SU-DHL-6 (cell line): ENCODE results near the gene RAD51D.

Experiments
- H2AFZ ChIP-seq: fragments of 200-600 bp; sonication (generic); 2 replicates; pipeline ENCODE4 v1.6.1; 2014; ENCODE audit warnings: low read depth, mild to moderate bottlenecking, moderate library complexity, mixed read lengths, antibody characterized with exemption, low read length; ENCODE audit not compliant: severe bottlenecking
- H3F3A ChIP-seq: fragments of 200-600 bp; shearing (Covaris generic); 2 replicates; pipeline ENCODE4 v1.6.0; 2016; ENCODE audit warnings: antibody characterized with exemption, mild to moderate bottlenecking; ENCODE audit not compliant: insufficient read depth
- H3K27ac ChIP-seq: fragments of 200-600 bp; sonication (generic); 2 replicates; pipeline ENCODE4 v1.5.1; 2016; ENCODE audit warnings: low read depth, mild to moderate bottlenecking, low read length, moderate library complexity, mixed read lengths
- H3K27me3 ChIP-seq: fragments of 200-600 bp; sonication (generic), shearing (Covaris generic); 2 replicates; pipeline ENCODE4 v1.6.0; 2014; ENCODE audit warnings: mild to moderate bottlenecking, low read length
- H3K36me3 ChIP-seq: fragments of 200-600 bp; sonication (generic); 2 replicates; pipeline ENCODE4 v1.6.1; 2014; ENCODE audit warnings: mild to moderate bottlenecking, low read length, mixed read lengths
- H3K4me2 ChIP-seq: fragments of 300-600, 200-600 bp; shearing (Covaris generic), sonication (generic); 2 replicates; pipeline ENCODE4 v1.6.0; 2014; ENCODE audit warnings: low read length, low read depth, mild to moderate bottlenecking; ENCODE audit not compliant: poor library complexity, severe bottlenecking
- H3K4me3 ChIP-seq: fragments of 200-600 bp; sonication (generic); 2 replicates; pipeline ENCODE4 v1.5.1; 2014; ENCODE audit warnings: antibody characterized with exemption, low read length, mild to moderate bottlenecking, mixed read lengths; ENCODE audit not compliant: insufficient read depth, poor library complexity, severe bottlenecking
- H3K79me2 ChIP-seq: fragments of 200-600 bp; sonication (generic); 2 replicates; pipeline ENCODE4 v1.6.1; 2014; ENCODE audit warnings: mild to moderate bottlenecking, low read length, moderate library complexity; ENCODE audit not compliant: insufficient read depth
- H3K9ac ChIP-seq: fragments of 200-600 bp; sonication (generic); 2 replicates; pipeline ENCODE4 v1.7.0; 2014; ENCODE audit warnings: mild to moderate bottlenecking, low read length
- H3K9me2 ChIP-seq: fragments of 200-600 bp; sonication (generic); replicated peaks from 2 replicates; pipeline ENCODE4 v1.6.1; 2014; ENCODE audit warnings: low read length; ENCODE audit not compliant: insufficient read depth
- H3K9me3 ChIP-seq: fragments of 200-600 bp; sonication (generic); 2 replicates; pipeline ENCODE4 v1.6.1; 2014; ENCODE audit warnings: low read length, mixed read lengths; ENCODE audit not compliant: insufficient read depth
- H4K20me1 ChIP-seq: fragments of 200-600 bp; sonication (generic); 2 replicates; pipeline ENCODE4 v1.6.1; 2014; ENCODE audit warnings: low read depth, mild to moderate bottlenecking, antibody characterized with exemption, low read length, moderate library complexity, mixed read lengths
- EZH2phosphoT487 ChIP-seq: fragments of 200-600 bp; sonication (generic), shearing (Covaris generic); conservative IDR thresholded peaks from 2 replicates; pipeline ENCODE4 v1.6.1; 2018; ENCODE audit warnings: mild to moderate bottlenecking, antibody characterized with exemption, low read length, moderate library complexity, mixed read lengths
- TF ChIP-seq, protein P1 (sequence below): fragments of 200-600 bp; sonication (generic); IDR thresholded peaks from one replicate; pipeline ENCODE4 v1.5.1; 2017; ENCODE audit warnings: antibody characterized with exemption, mild to moderate bottlenecking, low read length, moderate library complexity; ENCODE audit not compliant: insufficient read depth, poor library complexity, severe bottlenecking

Gene RAD51D

DNA sequence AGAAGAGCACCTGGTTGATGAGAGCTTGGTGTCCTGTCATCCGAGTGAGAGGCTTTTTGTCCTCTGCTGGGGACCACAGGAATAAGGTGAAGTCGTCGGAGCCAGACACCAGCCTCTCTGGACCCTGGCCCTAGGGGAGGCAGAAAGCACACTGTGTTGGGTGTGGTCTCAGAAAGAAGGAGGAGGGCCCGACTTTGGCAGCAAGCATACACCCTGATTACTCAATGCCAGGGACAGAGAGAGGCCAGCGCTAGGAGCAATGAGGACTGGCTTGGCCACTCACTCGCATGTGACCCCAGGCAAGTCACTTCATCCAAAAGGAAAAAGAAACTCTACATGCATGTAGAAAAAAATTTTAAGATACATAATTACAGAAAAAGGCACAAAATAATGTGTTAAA, 15.7 kb upstream of the RAD51D start:
- no peaks in the 10 kb centered on the region for H3K9me2 ChIP-seq
- H2AFZ ChIP-seq: no peak overlapping the region
- 0 out of 2 replicates have a peak, but pooled peaks cover 3% of the 10 kb centered on the region for H3F3A ChIP-seq
- H3K9me3 ChIP-seq: no peaks in the 10 kb centered on the region
- H3K4me2 ChIP-seq: no peak overlapping the region
- peaks cover 5% of the 10 kb centered on the region for H3K79me2 ChIP-seq
- no peak overlapping the region for H3K27ac ChIP-seq
- peaks cover 2% of the 10 kb centered on the region; the same call in 1 of the 2 replicates for H3K36me3 ChIP-seq
- H4K20me1 ChIP-seq: no peaks in the 10 kb centered on the region
- H3K9ac ChIP-seq: no peak overlapping the region
- H3K4me3 ChIP-seq: no peak overlapping the region
- H3K27me3 ChIP-seq: no peaks in the 10 kb centered on the region
- TF ChIP-seq, protein P1, sequence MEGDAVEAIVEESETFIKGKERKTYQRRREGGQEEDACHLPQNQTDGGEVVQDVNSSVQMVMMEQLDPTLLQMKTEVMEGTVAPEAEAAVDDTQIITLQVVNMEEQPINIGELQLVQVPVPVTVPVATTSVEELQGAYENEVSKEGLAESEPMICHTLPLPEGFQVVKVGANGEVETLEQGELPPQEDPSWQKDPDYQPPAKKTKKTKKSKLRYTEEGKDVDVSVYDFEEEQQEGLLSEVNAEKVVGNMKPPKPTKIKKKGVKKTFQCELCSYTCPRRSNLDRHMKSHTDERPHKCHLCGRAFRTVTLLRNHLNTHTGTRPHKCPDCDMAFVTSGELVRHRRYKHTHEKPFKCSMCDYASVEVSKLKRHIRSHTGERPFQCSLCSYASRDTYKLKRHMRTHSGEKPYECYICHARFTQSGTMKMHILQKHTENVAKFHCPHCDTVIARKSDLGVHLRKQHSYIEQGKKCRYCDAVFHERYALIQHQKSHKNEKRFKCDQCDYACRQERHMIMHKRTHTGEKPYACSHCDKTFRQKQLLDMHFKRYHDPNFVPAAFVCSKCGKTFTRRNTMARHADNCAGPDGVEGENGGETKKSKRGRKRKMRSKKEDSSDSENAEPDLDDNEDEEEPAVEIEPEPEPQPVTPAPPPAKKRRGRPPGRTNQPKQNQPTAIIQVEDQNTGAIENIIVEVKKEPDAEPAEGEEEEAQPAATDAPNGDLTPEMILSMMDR: no peak
- TF ChIP-seq EZH2phosphoT487: no peak

DNA sequence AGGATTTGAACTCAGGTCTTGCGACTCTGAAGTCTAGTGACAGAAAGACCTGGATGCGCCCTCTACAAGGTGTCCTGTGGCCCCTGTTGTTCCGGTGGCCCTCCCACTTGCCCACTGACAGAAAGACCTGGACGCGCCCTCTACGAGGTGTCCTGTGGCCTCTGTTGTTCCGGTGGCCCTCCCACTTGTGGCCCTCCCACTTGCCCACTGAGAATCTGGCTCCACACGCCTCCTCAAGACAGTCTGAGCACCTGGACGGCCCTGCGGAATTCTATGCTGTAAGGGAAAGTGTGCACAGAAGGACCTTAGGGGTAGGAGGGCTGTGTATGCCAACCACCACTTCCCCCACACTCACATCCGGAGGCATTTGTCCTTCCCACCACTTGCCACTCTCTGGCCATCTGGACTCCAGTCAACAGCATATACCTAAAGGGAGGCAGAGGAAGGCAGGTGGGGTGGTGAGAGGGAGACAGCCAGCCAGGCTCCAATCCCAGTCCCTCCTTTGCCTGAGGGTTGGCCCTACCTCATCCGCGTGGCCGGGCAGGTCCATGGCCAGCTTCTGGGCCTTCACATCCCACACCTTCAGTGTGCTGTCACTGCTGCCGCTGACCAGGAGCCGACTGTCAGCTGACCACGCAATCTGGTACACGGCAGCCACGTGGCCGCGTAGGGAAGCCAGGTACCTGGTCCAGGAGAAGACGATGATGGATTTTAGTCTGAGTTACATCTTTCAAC, 13.3 kb upstream of the RAD51D start:
- no peaks in the 10 kb centered on the region for H3K9me2 ChIP-seq
- 0 out of 2 replicates have a peak, but pooled peaks cover 3% of the 10 kb centered on the region for H3F3A ChIP-seq
- no peaks in the 10 kb centered on the region for H4K20me1 ChIP-seq
- no peaks in the 10 kb centered on the region for H3K9me3 ChIP-seq
- H3K36me3 ChIP-seq: peaks cover under 1% of the 10 kb centered on the region; the same call in 1 of the 2 replicates
- no peak overlapping the region for H2AFZ ChIP-seq
- no peak overlapping the region for H3K4me2 ChIP-seq
- no peaks in the 10 kb centered on the region for H3K79me2 ChIP-seq
- no peak overlapping the region for H3K27ac ChIP-seq
- H3K4me3 ChIP-seq: no peak overlapping the region
- H3K27me3 ChIP-seq: no peaks in the 10 kb centered on the region
- H3K9ac ChIP-seq: no peak overlapping the region
- TF ChIP-seq, protein P1: no peak
- no peak for TF ChIP-seq EZH2phosphoT487

DNA sequence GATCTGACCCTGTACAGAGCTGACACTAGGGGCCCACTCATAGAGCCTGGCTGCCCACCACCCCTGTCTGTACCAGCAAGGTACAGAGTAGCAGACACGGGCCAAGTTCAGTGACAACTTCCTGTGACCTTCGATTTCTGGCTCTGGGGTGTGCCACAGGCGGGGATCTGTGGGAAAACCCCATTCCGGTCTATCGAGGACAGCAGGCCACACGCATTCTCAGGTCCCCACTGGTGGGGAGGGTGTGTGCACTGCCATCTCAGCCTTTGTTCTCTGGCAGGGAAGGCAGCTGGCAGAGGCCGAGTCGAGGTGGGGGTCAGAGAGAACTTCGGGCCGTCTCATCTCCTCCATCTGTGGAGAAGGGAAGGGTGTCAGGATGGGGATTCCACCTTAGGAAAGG, 12.4 kb upstream of the RAD51D start:
- no peak overlapping the region for H3K4me2 ChIP-seq
- H2AFZ ChIP-seq: no peak overlapping the region
- H3K36me3 ChIP-seq: no peaks in the 10 kb centered on the region; the same call in 1 of the 2 replicates
- H4K20me1 ChIP-seq: no peaks in the 10 kb centered on the region
- TF ChIP-seq EZH2phosphoT487: no peak
- TF ChIP-seq, protein P1: no peak
- no peak overlapping the region for H3K4me3 ChIP-seq
- H3K27me3 ChIP-seq: no peaks in the 10 kb centered on the region
- H3F3A ChIP-seq: 0 out of 2 replicates have a peak, but pooled peaks cover 3% of the 10 kb centered on the region
- no peaks in the 10 kb centered on the region for H3K9me3 ChIP-seq
- H3K27ac ChIP-seq: no peak overlapping the region
- H3K79me2 ChIP-seq: no peaks in the 10 kb centered on the region
- no peaks in the 10 kb centered on the region for H3K9me2 ChIP-seq
- no peak overlapping the region for H3K9ac ChIP-seq
